GM18508 (cell line): ENCODE data around the gene TEX55.
"Not testable (repeated sequence)": the region's sequence is repeated elsewhere in the genome, so short reads cannot be mapped to it uniquely, and the experiment has no call there.

ENCODE experiments used
- ATAC-seq: cut with Tn5 transposase; IDR thresholded peaks from one replicate; pipeline ENCODE4 v1.9.1; 2021; ENCODE audit warnings: moderate number of reproducible peaks; ENCODE audit not compliant: insufficient read depth, unreplicated experiment

TEX55 gene

DNA sequence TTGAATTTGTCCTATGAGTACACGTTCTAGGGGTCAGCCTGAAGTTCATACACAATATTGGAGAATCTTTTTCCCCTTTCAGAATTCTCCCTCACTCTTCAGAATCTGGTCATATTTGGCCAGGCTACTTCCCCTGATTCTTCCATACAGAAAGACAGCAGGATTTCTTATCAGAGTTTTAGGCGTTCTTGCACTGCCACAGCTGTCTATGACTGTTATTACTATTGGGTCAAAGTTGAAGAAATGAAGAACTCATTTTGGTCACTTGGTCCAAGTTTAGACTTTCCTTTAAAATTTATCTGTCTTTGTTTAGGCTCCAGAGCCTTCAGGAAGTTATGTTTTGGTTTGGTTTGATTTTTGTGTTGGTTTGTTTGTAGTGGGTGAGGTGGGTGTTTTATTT lies 12.0 kb downstream of the TEX55 start:
- no peak for ATAC-seq

DNA sequence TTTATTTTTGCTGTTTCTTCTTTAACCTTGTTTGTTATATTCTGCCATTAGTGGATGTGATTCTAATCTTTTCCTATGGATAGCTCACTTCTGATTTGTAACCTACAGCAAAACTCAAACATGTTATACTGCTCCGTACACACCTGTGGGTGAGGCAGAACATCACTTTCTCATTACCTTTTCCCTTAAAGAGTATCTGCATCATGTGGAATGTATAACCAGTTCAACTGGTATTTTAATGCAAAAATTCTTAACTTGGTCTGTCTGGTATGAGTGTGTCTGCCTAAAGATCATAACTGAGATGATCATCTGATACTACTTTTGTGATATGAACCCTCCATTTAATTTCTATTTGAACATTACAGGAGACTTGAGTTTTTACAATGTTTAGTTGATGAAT lies 14.4 kb downstream of the TEX55 start:
- no peak for ATAC-seq

DNA sequence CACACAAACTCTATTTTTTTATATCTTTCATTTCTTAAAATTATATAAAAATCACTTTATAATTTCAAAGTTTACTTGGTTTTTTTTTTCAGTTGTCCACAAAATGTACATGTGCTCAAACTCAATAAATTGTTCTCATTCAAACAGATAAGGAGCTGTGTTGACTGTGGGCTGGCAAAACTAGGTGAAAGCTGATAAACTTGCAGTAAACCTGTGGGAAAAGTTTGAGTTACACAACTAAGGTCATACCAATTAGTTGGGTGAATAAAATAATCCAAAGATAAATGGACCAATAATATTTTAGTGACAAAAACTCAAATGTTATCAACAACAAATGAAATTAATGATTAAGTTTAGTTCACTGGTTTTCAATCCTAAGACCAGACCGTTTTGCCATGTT lies 14.8 kb downstream of the TEX55 start:
- ATAC-seq = no peak

DNA sequence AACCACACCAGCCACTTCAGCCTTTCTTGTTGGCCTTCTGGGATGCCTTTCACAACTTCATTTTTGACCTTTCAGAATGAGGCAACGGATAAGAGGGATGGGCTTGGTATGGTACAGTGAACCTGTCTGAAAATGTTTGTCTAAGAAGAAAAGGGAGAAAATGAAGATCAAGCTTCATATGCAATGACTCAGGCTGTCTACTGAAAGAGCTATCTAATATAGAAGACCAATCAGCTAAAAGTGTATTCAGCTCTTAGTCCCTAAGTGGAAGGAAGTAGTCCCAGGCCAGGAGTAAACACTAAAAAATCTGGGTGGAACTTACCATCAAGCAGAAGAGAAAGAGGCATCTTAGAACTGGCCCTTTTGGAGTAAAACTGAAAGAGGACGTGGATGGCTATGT lies 15.3 kb downstream of the TEX55 start:
- no peak for ATAC-seq

DNA sequence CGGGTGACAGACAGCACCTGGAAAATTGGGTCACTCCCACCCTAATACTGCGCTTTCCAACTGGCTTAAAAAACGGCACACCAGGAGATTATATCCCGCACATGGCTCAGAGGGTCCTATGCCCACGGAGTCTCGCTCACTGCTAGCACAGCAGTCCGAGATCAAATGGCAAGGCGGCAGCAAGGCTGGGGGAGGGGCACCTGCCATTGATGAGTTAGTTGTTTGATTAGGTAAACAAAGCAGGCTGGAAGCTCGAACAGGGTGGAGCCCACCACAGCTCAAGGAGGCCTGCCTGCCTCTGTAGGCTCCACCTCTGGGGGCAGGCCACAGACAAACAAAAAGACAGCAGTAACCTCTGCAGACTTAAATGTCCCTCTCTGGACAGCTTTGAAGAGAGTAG lies 18.8 kb downstream of the TEX55 start:
- not testable (repeated sequence) for ATAC-seq

DNA sequence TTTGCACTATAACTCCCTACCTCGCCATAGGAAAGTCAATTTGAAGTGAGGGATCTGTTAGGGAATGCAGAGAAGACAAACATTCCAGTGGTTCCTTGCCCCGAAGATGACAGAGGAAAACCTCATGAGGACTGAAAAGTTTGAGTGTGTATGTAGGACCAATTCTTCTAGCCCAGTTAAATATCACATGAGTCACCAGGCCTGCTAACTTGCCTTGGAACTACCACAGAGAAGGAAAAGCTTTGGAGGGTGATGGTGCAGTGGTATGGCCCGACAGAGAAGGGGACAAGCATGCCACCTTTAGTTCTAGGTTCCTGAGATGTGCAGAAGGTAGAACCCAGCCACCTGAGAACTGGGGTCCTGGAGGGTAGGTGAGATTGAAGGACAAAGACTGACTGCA lies 24.9 kb downstream of the TEX55 start:
- ATAC-seq = no peak

DNA sequence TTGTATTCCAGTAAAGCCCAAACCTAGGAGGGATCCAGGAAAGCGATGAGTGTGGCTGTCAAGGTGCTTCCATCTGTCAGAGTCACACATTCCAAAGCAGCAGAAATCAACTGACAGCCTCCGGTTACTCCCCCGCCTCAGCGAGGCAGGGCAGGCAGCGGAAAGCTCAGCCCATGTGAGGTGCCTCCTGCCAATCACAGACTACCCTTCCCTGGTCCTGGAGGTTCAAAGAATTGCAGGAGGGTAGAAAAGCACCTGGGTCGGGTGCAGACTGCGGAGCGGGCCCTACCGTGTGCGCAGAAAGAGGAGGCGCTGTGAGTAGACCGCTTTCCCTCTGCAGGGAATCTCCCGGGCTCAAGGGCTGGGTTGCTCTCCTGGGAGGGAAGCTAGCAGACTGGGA lies 27.4 kb downstream of the TEX55 start, which contains the start of gene UPK1B:
Gene UPK1B, plus strand, starts transcription at position 274 of the 400 bp plus-strand sequence. CDS start 13,144 bp downstream, outside the sequence.
- no peak for ATAC-seq

DNA sequence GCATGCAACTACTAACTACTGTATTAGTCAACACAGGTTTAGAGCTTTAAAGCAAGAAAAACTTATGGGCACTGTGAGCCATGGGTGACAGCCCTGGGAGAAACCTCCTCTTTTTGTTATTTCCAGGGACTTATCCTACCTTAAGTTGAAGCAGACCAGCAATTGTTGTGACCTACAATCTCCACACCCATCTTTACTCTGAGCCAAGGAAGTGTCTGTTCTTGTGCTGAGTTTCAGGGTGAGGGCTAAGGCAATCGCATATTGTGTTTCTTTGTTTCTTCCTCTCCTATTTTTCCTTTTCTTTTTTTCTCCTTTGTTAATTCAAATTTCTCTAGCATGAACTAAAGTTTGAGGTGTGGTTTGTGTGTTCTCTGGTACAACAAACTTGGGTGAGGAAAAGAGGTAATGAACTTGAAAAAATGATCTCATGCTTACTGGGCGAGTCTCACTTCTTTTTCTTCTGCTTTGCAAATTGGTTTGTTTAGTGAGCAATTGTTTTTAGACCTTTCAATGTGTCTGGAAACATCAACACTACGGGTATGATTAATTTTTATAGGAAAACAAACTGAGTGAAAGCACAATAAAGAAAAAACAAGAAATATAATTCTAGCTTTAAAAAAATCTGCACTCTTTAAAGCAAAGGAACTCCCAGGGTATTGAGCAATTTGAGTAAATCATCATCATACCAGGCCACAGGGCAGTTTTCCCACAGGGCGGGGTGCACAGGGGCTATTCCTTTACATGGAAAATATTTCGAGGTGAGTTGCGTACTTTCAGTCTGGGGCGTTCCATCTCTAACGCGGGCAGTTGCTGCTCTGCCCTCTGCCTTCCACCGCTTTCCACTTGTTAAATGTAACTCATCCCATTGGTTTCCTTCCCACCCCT lies 30.1 kb downstream of the TEX55 start:
- no peak for ATAC-seq

DNA sequence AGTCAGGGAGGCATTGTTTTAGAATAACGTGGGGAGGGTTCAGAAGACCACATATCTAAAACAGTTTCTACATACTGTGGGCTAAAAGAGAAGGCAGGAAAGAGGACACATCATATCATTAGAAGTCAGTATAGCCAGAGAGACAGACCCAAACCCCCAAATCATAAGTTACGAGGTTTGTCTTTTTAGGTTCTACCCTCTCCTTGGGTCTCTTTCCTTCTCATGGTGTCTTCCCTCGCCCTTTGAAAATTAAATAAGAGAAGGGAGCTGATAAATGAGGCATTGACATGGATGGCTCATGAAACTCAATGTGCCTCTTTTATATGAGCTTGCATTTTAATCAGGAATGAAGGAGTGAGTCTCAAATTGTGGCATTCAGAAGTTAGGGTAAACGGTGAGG lies 30.8 kb downstream of the TEX55 start:
- ATAC-seq = no peak

DNA sequence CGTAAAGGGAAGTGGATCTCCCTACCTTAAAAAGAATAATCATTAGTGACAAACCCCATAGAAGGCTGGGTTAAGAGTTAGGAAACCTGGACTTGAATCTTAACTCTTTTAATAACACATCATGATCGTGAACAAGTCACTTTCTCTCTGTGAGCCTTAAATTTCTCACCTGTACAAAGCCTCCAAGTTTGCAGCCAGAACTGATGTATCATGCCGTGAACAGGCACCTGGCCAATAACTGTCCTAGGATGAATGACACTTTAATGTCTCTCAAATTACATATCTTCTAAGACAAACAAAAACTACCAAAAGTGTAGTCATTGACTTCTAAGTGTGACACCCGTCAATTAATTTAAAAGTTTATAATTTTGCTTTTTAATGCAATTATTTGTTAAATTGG lies 31.4 kb downstream of the TEX55 start:
- ATAC-seq = no peak

DNA sequence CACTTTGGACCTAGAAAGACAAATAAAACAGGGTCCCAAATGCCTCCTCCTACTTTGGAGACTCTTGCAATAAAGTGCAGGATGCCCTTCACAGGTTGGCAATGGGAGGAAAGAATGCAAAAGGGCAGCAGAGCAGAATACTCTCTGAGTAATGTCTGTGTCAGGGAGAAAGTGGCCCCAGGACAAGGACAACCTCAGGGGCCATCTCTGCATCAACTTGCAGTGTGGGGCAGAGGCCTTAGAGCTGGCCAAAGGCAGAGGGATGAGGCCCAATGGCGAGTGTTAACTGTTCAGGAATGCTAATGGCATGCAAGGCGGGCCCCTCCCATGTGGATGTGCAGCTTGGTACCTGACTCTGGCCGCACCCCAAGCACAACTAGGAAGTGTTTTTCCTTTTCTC lies 35.8 kb downstream of the TEX55 start:
- no peak for ATAC-seq

DNA sequence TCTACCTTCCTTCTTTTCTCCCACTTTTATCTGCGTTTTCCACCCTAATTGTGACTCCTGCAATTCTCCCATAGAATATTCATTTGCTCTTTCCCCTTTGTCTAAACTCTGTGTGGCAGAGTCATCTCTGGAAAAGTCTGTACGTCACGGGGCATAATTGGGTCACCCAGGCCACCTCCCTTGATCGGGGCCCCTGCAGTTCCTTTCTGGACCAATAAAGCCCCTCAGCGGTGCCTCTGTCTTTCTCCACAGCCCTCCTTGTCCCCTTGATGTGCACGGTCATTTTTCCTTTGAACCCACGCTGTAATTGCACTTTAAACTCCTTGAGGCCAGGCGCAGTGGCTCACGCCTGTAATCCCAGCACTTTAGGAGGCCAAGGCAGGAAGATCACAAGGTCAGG lies 38.1 kb downstream of the TEX55 start:
- ATAC-seq = no peak

DNA sequence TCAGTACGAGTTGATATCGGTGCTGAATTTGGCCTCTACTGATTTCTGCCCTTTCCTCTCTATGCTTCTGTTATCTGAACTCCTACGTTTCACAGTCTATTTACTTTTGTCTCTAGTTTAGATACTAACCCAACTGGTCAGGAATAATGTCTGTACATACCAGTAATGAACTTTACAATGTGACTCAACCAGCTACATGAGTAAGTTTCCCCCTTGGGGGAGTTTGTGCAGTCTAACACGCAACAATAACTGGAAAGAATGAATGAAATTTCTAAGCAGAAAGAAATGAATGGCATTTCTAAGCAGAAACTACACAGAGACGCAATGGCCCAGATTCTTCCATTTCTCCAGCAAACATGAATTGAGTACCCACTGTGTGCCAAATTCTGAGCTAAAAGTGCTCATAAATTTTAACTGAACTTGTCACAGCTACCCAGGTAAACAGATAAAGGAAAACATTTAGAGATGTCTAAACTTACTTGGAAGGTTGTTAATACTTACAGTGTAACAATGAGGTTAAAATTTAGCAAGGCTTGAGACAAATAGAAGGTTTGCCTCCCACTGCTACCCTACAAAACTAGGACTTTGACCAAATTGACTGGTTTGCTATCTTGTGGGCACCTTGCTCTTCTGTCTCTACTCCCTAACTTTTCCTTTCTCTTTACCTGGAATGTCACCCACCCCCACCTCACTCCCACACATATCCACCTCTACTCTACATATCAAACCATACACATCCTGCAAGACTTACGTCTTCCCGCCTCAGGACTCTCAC lies 39.0 kb downstream of the TEX55 start:
- no peak for ATAC-seq

DNA sequence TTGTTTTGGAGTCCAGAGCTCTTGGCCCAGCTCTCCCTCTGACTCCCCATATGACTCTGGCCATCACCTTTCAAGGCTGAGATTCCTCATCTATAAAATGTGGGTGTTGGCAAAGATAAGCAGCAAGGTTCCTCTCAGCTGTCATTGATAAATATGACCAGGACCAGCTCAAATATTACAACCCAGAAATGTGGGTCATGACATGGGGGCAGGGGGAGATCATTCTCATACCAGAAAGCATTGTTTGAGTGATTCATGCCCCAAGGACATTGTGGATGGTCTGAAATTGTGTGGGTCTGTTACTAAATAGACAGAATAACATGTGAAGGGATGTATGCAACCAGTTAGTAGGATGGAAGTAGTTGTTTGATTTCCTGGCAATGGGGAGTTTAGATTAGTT lies 41.3 kb downstream of the TEX55 start:
- no peak for ATAC-seq

DNA sequence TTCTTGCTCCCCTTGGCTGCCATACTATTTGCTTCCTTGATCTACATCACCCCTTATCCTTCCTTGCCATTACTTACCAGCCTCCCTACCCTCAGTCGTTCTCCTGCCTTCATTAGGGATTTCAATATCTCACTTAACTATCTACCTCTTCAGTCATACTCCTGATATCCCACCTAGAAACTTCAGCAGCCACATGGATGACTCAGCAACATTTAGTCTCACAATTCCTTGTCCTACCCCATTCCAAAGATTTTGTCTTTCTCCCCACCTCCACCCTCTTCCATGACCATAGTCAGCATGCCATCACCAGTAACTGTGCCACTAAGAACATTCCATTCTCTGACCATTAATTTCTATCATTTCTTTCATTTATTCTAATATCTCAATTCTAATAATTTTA lies 45.8 kb downstream of the TEX55 start:
- ATAC-seq = no peak

DNA sequence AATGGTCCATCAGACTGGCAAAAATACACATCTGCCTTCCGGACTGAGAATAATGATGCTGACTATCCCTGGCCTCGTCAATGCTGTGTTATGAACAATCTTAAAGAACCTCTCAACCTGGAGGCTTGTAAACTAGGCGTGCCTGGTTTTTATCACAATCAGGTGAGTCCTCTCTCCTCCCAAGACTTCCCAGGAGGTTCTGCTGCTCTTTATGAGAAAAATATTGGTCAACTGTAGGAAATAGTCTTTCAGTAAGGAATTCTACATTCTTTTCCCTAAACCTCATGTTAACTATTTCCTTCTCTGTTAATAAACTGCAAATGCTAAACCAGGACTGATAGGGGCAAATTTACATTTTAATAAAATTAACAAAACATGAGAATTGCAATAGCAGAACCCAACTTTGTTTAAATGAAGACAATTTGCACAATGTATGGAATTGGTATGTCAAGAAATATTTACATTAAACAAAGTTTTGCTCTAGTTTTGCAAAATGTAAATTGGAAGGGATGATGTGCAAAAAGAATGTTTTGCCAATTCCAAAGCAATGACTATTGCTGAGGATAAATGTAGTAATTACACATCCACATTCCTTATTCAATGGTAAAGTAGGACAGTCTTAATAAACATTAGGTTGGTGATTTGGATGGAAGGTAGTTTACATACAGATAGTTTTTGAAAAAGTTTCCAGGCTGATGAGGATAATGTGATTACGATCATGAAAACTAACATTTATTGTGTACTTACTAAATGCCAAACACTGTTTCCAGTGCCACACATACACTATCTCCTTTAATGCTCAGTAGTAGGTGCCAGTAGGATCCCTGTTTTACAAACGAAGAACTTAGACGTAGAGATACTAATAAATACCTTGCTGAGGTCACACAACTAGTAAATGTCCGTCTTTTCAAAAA lies 48.5 kb downstream of the TEX55 start:
- ATAC-seq = no peak

DNA sequence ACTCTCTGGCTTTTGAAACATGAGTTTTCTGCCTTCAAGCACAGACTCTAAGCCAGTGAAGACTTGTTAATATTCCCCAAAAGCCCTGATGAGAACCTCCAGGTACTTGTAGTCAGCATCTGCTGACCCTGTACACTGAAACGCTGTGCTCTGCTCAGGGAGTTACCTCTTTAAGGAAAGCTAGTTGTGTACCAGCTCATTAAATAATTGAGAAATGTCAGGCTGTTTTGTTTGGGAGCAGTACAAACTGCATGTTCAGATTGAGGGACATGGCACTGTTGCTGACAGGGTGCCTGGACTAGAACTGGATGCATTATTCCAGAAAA lies 49.1 kb downstream of the TEX55 start:
- no peak for ATAC-seq

DNA sequence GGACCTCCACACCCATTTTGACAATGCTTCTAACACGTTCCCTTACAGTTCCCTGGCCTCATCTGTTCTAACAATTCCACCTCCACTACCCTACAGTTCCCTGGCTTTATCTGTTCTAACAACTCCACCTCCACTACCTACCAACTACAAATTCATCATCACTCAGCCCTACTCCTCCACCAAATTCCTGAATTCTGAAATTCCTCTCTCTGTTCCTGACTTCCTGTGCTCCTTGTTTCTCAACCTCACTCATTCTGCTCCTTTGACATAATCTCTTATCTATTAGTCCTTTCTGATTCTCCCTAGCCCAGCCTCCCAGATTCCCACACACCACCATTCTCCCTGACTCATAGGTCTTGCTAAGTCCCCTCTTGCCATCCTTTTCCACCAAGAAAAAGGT lies 49.9 kb downstream of the TEX55 start:
- no peak for ATAC-seq
